Erythroblast (primary cell): ENCODE data around the gene MGLL.

Experiments used
- GATA1 ChIP-seq: IDR thresholded peaks from 2 replicates; pipeline ENCODE4 v1.6.1; 2011; ENCODE audit warnings: low read depth, mild to moderate bottlenecking, control low read depth, low read length, moderate library complexity
- POLR2A ChIP-seq: IDR thresholded peaks from 2 replicates; pipeline ENCODE4 v1.6.1; 2011; ENCODE audit warnings: mild to moderate bottlenecking, low read length

- TF ChIP-seq POLR2A (no peak), GATA1 (no peak)
Measured at GRCh38 chr3:127777332-127777731, 45.0 kb downstream of the MGLL start.
